NT2/D1 (cell line): ENCODE data around the gene DAPK1.

ENCODE experiments used
- SUZ12 ChIP-seq: IDR thresholded peaks from 2 replicates; pipeline ENCODE4 v1.6.1; 2011; ENCODE audit not compliant: insufficient read length, insufficient read depth; ENCODE audit errors: extremely low read depth
- YY1 ChIP-seq: IDR thresholded peaks from 2 replicates; pipeline ENCODE4 v1.6.1; 2011; ENCODE audit not compliant: insufficient read length, insufficient read depth
- ZNF274 ChIP-seq: IDR thresholded peaks from 2 replicates; pipeline ENCODE4 v1.6.1; 2011; ENCODE audit warnings: mild to moderate bottlenecking, low read depth, low read length

GRCh38 chr9:87648606-87649005 is 150.9 kb downstream of the DAPK1 start:
- TF ChIP-seq SUZ12 (no peak), ZNF274 (no peak), YY1 (no peak)
